ENCODE measurements around the gene ARFIP2. TPM values are rescaled to one million over a fixed set of nuclear protein-coding genes. Genes with fewer than 3 reads are reported as not detected.

ARFIP2 gene
- total RNA-seq, 1 experiment from 2014 or later: 49.5 TPM

- peak overlapping the region; percentile 56; the same call in 1 of the 2 replicates for H3K4me3 ChIP-seq
- intact Hi-C loops (cut with micrococcal nuclease; ENCODE audit: unreplicated experiment): loop anchor here (10.0 kb wide), 1 partner anchor 130 kb away; the partner anchor contains the start of genes ILK and RRP8
- TF ChIP-seq CTCF (conservative IDR thresholded peaks at IDR 0.05) (no peak), EZH2 (IDR thresholded peaks at IDR 0.05; ENCODE audit: low read depth) (no peak)
Measured at GRCh38 chr11:6474413-6474792, 6.7 kb downstream of the ARFIP2 start.

GRCh38 chr11:6473451-6474412 is 7.4 kb downstream of the ARFIP2 start, which contains the start of gene TRIM3:
TSS of gene TRIM3 (minus strand) at chr11:6473941. CDS start at chr11:6465695, 8,246 bp downstream.
- Histone ChIP-seq H2AFZ (peak within 1 kb of the TSS; percentile 86), H3K4me1 (replicated peaks; ENCODE audit: insufficient read depth) (no peaks in the 10 kb centered on the region), H3K79me2 (ENCODE audit: low read depth) (no peaks in the 10 kb centered on the region), H3K36me3 (ENCODE audit: low read depth) (no peaks in the 10 kb centered on the region), H3K4me3 (peak within 1 kb of the TSS; percentile 71; the same call in 1 of the 2 replicates), H3K27me3 (ENCODE audit: insufficient read depth, low read depth) (no peaks in the 10 kb centered on the region), H3K27ac (peak within 1 kb of the TSS; percentile 68), H3K9me3 (ENCODE audit: insufficient read depth, low read depth) (no peaks in the 10 kb centered on the region), H3F3A (ENCODE audit: insufficient read depth, low read depth) (peaks cover 18% of the 10 kb centered on the region), H3K9me2 (ENCODE audit: insufficient read depth) (no peaks in the 10 kb centered on the region), H3K4me2 (peak within 1 kb of the TSS; percentile 81), H4K20me1 (ENCODE audit: insufficient read depth) (no peaks in the 10 kb centered on the region)
- TF ChIP-seq CTCF (conservative IDR thresholded peaks at IDR 0.05): peak; percentile 22; the same call in 1 of the 2 replicates
- TF ChIP-seq EZH2 (IDR thresholded peaks at IDR 0.05; ENCODE audit: low read depth): no peak
- DNase-seq: peak; percentile 63 to 78
- CTCF ChIA-PET: interaction anchor here (0.7 kb wide), 1 partner anchor 157 kb away, joined by 4 read pairs; no protein-coding TSS in a partner anchor
- BruUV-seq (replicated peaks): no TSS peak
- intact Hi-C loops (cut with micrococcal nuclease; ENCODE audit: unreplicated experiment): loop anchor here (10.0 kb wide), 1 partner anchor 131 kb away; the partner anchor contains the start of genes ILK and RRP8
- POLR2A ChIA-PET (ENCODE audit: unreplicated experiment): interaction anchor here (0.6 to 1.2 kb wide), 2 partner anchors 84 to 450 kb away, joined by 14 to 16 read pairs; partner anchors contain the start of gene SMPD1

More at GRCh38 chr11:6474413-6474792, 6.7 kb downstream of the ARFIP2 start:
- Histone ChIP-seq H3K27me3 (ENCODE audit: insufficient read depth, low read depth) (no peaks in the 10 kb centered on the region), H3K36me3 (ENCODE audit: low read depth) (no peaks in the 10 kb centered on the region), H3K9me2 (ENCODE audit: insufficient read depth) (no peaks in the 10 kb centered on the region), H3K27ac (peak overlapping the region; percentile 68), H3K4me2 (peak overlapping the region; percentile 81), H2AFZ (peak overlapping the region; percentile 65; the same call in 1 of the 2 replicates), H3K9me3 (ENCODE audit: insufficient read depth, low read depth) (no peaks in the 10 kb centered on the region), H4K20me1 (ENCODE audit: insufficient read depth) (no peaks in the 10 kb centered on the region), H3K4me1 (replicated peaks; ENCODE audit: insufficient read depth) (no peaks in the 10 kb centered on the region), H3F3A (ENCODE audit: insufficient read depth, low read depth) (peaks cover 18% of the 10 kb centered on the region), H3K79me2 (ENCODE audit: low read depth) (peaks cover 5% of the 10 kb centered on the region; the same call in 1 of the 2 replicates)
- CTCF ChIA-PET: interaction anchor here (0.7 kb wide), 1 partner anchor 157 kb away, joined by 4 read pairs; no protein-coding TSS in a partner anchor
- TSS peak; percentile 96 for BruUV-seq (replicated peaks)
- POLR2A ChIA-PET (ENCODE audit: unreplicated experiment): interaction anchor here (0.6 kb wide), 1 partner anchor 451 kb away, joined by 16 read pairs; no protein-coding TSS in a partner anchor
- no peak for DNase-seq

DNA sequence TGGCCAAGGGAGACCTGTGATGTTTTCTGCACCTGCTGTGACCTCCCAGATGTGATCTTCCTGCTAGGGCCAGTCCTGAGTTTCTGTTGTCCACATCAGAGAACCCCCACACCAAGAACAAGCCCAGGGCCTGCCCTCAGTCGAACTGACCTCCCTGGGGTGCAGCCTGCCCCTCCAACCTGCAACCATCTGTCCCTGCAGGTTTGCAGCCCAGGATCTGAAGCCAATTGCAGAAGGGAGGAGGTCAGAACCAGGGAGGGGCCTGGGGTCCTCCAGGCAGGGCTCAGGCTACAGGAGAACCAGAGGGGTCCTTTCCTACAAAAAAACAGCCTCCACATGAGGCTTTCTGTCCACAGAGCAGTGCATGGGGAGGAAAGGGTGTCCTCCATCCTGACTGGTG is 8.2 kb downstream of the ARFIP2 start:
- no peak overlapping the region for H3K4me3 ChIP-seq
- BruUV-seq (replicated peaks): no TSS peak
- intact Hi-C loops (cut with micrococcal nuclease; ENCODE audit: unreplicated experiment): loop anchor here (10.0 kb wide), 1 partner anchor 132 kb away; the partner anchor contains the start of genes ILK and RRP8
- H4K20me1 ChIP-seq (ENCODE audit: insufficient read depth): no peaks in the 10 kb centered on the region
- TF ChIP-seq EZH2 (IDR thresholded peaks at IDR 0.05; ENCODE audit: low read depth): no peak
- no peak for TF ChIP-seq CTCF (conservative IDR thresholded peaks at IDR 0.05)
- H3K27ac ChIP-seq: no peak overlapping the region
- no peaks in the 10 kb centered on the region for H3K9me3 ChIP-seq (ENCODE audit: insufficient read depth, low read depth)
- H2AFZ ChIP-seq: no peak overlapping the region
- no peaks in the 10 kb centered on the region for H3K4me1 ChIP-seq (replicated peaks; ENCODE audit: insufficient read depth)
- H3K36me3 ChIP-seq (ENCODE audit: low read depth): no peaks in the 10 kb centered on the region
- H3K9me2 ChIP-seq (ENCODE audit: insufficient read depth): no peaks in the 10 kb centered on the region
- H3F3A ChIP-seq (ENCODE audit: insufficient read depth, low read depth): peaks cover 18% of the 10 kb centered on the region
- CTCF ChIA-PET: interaction anchor here (0.5 kb wide), 1 partner anchor 94 kb away, joined by 3 read pairs; no protein-coding TSS in a partner anchor
- DNase-seq: no peak
- peak overlapping the region; percentile 79 for H3K4me2 ChIP-seq
- POLR2A ChIA-PET (ENCODE audit: unreplicated experiment): interaction anchor here (1.2 kb wide), 1 partner anchor 83 kb away, joined by 14 read pairs; the partner anchor contains the start of gene SMPD1
- no peaks in the 10 kb centered on the region for H3K27me3 ChIP-seq (ENCODE audit: insufficient read depth, low read depth)
- H3K79me2 ChIP-seq (ENCODE audit: low read depth): no peaks in the 10 kb centered on the region

Data from PC-9 (cell line).